ENCODE results near the gene LY6G5C. TPM values are rescaled to one million over a fixed set of nuclear protein-coding genes. Genes with fewer than 3 reads are reported as not detected.
A peak's percentile ranks its signal among the peaks of the same experiment; 100 is the strongest.

LY6G5C gene
- total and polyA plus RNA-seq, 12 donors, result 1.2 to 3.5 (median 2.0) TPM

DNA sequence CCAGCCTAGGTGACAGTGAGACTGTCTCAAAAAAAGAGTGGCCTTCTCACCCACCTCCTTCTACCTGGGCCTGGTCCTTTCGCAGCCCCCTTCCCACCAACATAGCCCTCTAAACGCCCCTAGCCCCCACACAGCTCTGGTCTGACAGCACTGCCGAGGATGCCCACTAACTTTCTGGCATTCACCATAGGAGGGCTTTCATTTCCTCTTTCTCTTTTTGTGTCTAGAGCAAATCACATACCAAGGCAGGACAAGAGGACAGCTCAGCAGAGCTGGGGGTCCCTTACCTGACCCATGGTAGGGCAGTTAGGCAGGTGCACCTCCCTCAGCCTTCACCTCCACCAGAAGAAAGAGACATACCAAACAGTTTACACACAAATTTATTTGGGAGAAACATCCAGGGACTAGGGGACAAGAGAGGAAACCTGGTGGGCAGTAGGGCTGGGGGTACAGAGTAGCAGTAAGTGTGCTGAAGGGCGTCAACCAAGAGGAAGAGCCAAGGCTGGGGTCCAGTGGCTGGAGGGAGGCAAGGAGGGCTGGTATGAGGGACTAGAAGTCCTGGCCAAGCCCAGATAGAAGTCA lies 4.5 kb downstream of the LY6G5C start:
- H3K9me3 ChIP-seq, result no peaks in the 10 kb centered on the region
- intact Hi-C loops (cut with DNase I), result loop anchor here in 3 of 10 donors (5.0 to 10.0 kb wide), 3 partner anchors 161 to 276 kb away; partner anchors contain the start of gene CFB (in 1 of the 3)
- ATAC-seq, result no peak

DNA sequence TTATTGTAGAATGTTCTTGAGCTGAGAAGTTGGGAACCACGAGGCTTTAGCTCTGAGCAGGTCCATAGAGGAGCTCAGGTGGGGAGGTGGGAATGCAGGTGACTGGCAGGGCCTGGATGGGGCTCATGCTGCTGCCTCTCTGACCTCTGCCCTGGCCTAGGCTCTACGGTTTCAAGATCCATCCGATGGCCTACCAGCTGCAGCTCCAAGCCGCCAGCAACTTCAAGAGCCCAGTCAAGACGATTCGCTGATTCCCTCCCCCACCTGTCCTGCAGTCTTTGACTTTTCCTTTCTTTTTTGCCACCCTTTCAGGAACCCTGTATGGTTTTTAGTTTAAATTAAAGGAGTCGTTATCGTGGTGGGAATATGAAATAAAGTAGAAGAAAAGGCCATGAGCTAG lies 11.2 kb downstream of the LY6G5C start, which contains the start of gene LY6G5B:
LY6G5B (plus strand) TSS at position 301 of the 400 bp plus-strand sequence. CDS start 975 bp downstream, outside the sequence.
- Histone ChIP-seq H3K9me3 (no peaks in the 10 kb centered on the region), H3K27ac (no peak within 1 kb of the TSS), H3K4me3 (no peak within 1 kb of the TSS), H3K4me1 (peaks cover 0 to 26% (median 14%) of the 10 kb centered on the region in 9 donors), H3K27me3 (no peaks in the 10 kb centered on the region), H3K36me3 (peaks cover 0 to 76% (median 53%) of the 10 kb centered on the region in 9 donors)
- ATAC-seq (no peak), DNase-seq (no peak)
- WGBS, 2 donors, result 83 to 85% methylated on average over 8 of the region's 8 CpGs
- TF ChIP-seq, protein P1, sequence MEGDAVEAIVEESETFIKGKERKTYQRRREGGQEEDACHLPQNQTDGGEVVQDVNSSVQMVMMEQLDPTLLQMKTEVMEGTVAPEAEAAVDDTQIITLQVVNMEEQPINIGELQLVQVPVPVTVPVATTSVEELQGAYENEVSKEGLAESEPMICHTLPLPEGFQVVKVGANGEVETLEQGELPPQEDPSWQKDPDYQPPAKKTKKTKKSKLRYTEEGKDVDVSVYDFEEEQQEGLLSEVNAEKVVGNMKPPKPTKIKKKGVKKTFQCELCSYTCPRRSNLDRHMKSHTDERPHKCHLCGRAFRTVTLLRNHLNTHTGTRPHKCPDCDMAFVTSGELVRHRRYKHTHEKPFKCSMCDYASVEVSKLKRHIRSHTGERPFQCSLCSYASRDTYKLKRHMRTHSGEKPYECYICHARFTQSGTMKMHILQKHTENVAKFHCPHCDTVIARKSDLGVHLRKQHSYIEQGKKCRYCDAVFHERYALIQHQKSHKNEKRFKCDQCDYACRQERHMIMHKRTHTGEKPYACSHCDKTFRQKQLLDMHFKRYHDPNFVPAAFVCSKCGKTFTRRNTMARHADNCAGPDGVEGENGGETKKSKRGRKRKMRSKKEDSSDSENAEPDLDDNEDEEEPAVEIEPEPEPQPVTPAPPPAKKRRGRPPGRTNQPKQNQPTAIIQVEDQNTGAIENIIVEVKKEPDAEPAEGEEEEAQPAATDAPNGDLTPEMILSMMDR (IDR thresholded peaks at IDR 0.05), result no peak
- intact Hi-C loops (cut with DNase I), result loop anchor here in 3 of 10 donors (5.0 to 10.0 kb wide), 5 partner anchors 127 to 1745 kb away; partner anchors contain the start of genes CFB (in 1 of the 3), CUTA (in 1 of the 3), DDX39B (in 1 of the 3) and PHF1 (in 1 of the 3)

More for the DNA sequence above, 4.5 kb downstream of the LY6G5C start:
- no peak for DNase-seq
- Histone ChIP-seq H3K27me3 (no peaks in the 10 kb centered on the region), H3K36me3 (peaks cover 0 to 42% (median 10%) of the 10 kb centered on the region in 9 donors), H3K4me3 (no peak overlapping the region), H3K27ac (no peak overlapping the region), H3K4me1 (peaks cover 5 to 14% (median 12%) of the 10 kb centered on the region in 9 donors)
- WGBS, 2 donors, result 79 to 86% methylated on average over 4 of the region's 4 CpGs
- TF ChIP-seq, protein P1 (IDR thresholded peaks at IDR 0.05), result no peak

DNA sequence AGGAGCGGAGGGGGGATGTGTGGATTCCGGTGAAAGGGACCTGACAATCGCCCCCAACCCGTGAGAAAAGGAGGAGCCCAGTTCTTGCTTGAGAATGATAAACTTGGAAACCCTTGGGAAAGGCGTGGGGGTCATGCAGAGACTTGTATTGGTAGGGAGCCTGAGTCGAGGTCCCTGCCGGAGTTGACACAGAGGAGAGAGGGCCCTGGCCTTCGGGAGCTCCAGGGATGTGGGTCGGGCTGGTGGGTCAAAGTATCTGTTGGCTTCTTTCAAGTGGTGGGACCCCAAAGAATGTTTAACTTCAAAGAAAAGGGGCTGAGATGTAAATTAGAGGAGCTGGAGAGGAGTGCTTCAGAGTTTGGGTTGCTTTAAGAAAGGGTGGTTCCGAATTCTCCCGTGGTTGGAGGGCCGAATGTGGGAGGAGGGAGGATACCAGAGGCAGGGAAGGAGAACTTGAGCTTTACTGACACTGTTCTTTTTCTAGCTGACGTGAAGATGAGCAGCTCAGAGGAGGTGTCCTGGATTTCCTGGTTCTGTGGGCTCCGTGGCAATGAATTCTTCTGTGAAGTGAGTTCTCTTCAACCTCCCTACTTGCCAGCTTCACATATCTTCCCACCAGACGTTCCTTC lies 14.4 kb downstream of the LY6G5C start:
- TF ChIP-seq, protein P1 (IDR thresholded peaks at IDR 0.05), result no peak
- Histone ChIP-seq H3K4me1 (peaks cover 11 to 54% (median 44%) of the 10 kb centered on the region in 9 donors), H3K4me3 (peak overlapping the region; percentile 59 to 98 (median 82)), H3K27ac (peak overlapping the region; percentile 70 to 98 (median 96)), H3K36me3 (peaks cover 0 to 71% (median 44%) of the 10 kb centered on the region in 9 donors), H3K27me3 (no peaks in the 10 kb centered on the region), H3K9me3 (no peaks in the 10 kb centered on the region)
- 4% methylated on average over 15 of the region's 15 CpGs for WGBS, 2 donors
- ATAC-seq, result peak in 1 of 8 donors; percentile 0
- intact Hi-C loops (cut with DNase I), result loop anchor here in 2 of 10 donors (5.0 to 10.0 kb wide), 4 partner anchors 124 to 1748 kb away; partner anchors contain the start of genes CUTA (in 1 of the 2), DDX39B (in 1 of the 2) and PHF1 (in 1 of the 2)
- no peak for DNase-seq
